Loucy (cell line): ENCODE data around the gene DALRD3.

ENCODE experiments used
- H2AFZ ChIP-seq: fragments of 200-600 bp; sonication (generic); 2 replicates; pipeline ENCODE4 v1.6.0; 2016; ENCODE audit warnings: antibody characterized with exemption, mild to moderate bottlenecking, low read length, moderate library complexity
- H3F3A ChIP-seq: fragments of 200-600 bp; 2 replicates; pipeline ENCODE4 v1.6.0; 2016; ENCODE audit warnings: antibody characterized with exemption, low read depth, mild to moderate bottlenecking
- H3K27me3 ChIP-seq: fragments of 200-600 bp; sonication (generic); 2 replicates; pipeline ENCODE4 v1.6.1; 2014; ENCODE audit warnings: low read length, mild to moderate bottlenecking; ENCODE audit not compliant: insufficient read depth, poor library complexity, severe bottlenecking
- H3K36me3 ChIP-seq: fragments of 200-600 bp; sonication (generic); 2 replicates; pipeline ENCODE4 v1.6.1; 2016; ENCODE audit warnings: low read length; ENCODE audit not compliant: insufficient read depth
- H3K4me1 ChIP-seq: fragments of 200-600 bp; sonication (generic); 2 replicates; pipeline ENCODE4 v1.5.1; 2014; ENCODE audit warnings: low read length, mild to moderate bottlenecking; ENCODE audit not compliant: insufficient read depth, poor library complexity, severe bottlenecking
- H3K4me2 ChIP-seq: fragments of 200-600 bp; sonication (generic); 2 replicates; pipeline ENCODE4 v1.6.0; 2014; ENCODE audit warnings: antibody characterized with exemption, low read length, low read depth, mild to moderate bottlenecking; ENCODE audit not compliant: poor library complexity, severe bottlenecking
- H3K4me3 ChIP-seq: fragments of 200-600 bp; sonication (generic); 2 replicates; pipeline ENCODE4 v1.5.1; 2014; ENCODE audit warnings: low read length, mild to moderate bottlenecking, mixed read lengths; ENCODE audit not compliant: poor library complexity, severe bottlenecking
- H3K79me2 ChIP-seq: fragments of 200-600 bp; sonication (generic); 2 replicates; pipeline ENCODE4 v1.6.1; 2014; ENCODE audit warnings: low read length; ENCODE audit not compliant: insufficient read depth
- H3K9ac ChIP-seq: fragments of 200-600 bp; sonication (generic); 2 replicates; pipeline ENCODE4 v1.6.0; 2014; ENCODE audit warnings: mild to moderate bottlenecking, low read depth, low read length, moderate library complexity; ENCODE audit not compliant: poor library complexity, severe bottlenecking
- H3K9me2 ChIP-seq: fragments of 200-600 bp; sonication (generic); replicated peaks from 2 replicates; pipeline ENCODE4 v1.6.1; 2016; ENCODE audit warnings: low read depth, low read length, mixed read lengths
- H3K9me3 ChIP-seq: fragments of 200-600 bp; sonication (generic); 2 replicates; pipeline ENCODE4 v1.6.1; 2014; ENCODE audit warnings: mild to moderate bottlenecking, antibody characterized with exemption, low read length, low read depth; ENCODE audit not compliant: insufficient read depth
- H4K20me1 ChIP-seq: fragments of 200-600 bp; sonication (generic); 2 replicates; pipeline ENCODE4 v1.6.0; 2014; ENCODE audit warnings: antibody characterized with exemption, low read length, mild to moderate bottlenecking; ENCODE audit not compliant: insufficient read depth, poor library complexity, severe bottlenecking
- EZH2phosphoT487 ChIP-seq: fragments of 200-600 bp; IDR thresholded peaks from 2 replicates; pipeline ENCODE4 v1.6.1; 2018; ENCODE audit warnings: antibody characterized with exemption, mild to moderate bottlenecking, moderate library complexity, borderline replicate concordance
- TF ChIP-seq, protein P1 (sequence below): fragments of 200-600 bp; sonication (generic); conservative IDR thresholded peaks from 2 replicates; pipeline ENCODE4 v1.5.1; 2014; ENCODE audit warnings: mild to moderate bottlenecking, antibody characterized with exemption, low read length

Gene DALRD3

DNA sequence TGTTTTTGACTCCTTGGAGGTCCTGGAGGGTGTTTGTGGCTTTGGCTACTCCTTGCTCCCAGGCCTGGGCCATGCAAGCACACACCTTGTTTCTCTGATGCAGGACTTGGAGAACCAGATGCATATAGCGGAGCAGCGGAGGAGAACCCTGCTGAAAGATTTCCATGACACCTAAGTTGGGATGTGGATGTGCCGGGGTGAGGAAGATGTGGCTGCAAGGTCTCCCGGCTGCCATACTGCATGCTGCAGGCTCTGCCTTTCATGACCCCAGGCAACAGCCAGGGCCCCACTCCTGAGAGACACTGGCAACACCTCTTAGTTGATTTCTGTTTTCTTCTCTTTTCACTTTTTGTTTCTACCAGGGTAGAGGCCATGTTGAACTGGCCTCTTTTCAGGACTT lies 35.3 kb downstream of the DALRD3 start:
- H3K27me3 ChIP-seq: no peaks in the 10 kb centered on the region
- H3K4me3 ChIP-seq: no peak overlapping the region
- H3K36me3 ChIP-seq: peaks cover 55% of the 10 kb centered on the region; the same call in 1 of the 2 replicates
- H3K9me2 ChIP-seq: no peaks in the 10 kb centered on the region
- H3K79me2 ChIP-seq: no peaks in the 10 kb centered on the region
- no peak overlapping the region for H3K9ac ChIP-seq
- TF ChIP-seq, protein P1, sequence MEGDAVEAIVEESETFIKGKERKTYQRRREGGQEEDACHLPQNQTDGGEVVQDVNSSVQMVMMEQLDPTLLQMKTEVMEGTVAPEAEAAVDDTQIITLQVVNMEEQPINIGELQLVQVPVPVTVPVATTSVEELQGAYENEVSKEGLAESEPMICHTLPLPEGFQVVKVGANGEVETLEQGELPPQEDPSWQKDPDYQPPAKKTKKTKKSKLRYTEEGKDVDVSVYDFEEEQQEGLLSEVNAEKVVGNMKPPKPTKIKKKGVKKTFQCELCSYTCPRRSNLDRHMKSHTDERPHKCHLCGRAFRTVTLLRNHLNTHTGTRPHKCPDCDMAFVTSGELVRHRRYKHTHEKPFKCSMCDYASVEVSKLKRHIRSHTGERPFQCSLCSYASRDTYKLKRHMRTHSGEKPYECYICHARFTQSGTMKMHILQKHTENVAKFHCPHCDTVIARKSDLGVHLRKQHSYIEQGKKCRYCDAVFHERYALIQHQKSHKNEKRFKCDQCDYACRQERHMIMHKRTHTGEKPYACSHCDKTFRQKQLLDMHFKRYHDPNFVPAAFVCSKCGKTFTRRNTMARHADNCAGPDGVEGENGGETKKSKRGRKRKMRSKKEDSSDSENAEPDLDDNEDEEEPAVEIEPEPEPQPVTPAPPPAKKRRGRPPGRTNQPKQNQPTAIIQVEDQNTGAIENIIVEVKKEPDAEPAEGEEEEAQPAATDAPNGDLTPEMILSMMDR: no peak
- TF ChIP-seq EZH2phosphoT487: no peak
- no peaks in the 10 kb centered on the region for H3K4me1 ChIP-seq
- no peaks in the 10 kb centered on the region for H3K9me3 ChIP-seq
- H4K20me1 ChIP-seq: no peaks in the 10 kb centered on the region
- no peaks in the 10 kb centered on the region for H3F3A ChIP-seq
- no peak overlapping the region for H2AFZ ChIP-seq
- no peak overlapping the region for H3K4me2 ChIP-seq

DNA sequence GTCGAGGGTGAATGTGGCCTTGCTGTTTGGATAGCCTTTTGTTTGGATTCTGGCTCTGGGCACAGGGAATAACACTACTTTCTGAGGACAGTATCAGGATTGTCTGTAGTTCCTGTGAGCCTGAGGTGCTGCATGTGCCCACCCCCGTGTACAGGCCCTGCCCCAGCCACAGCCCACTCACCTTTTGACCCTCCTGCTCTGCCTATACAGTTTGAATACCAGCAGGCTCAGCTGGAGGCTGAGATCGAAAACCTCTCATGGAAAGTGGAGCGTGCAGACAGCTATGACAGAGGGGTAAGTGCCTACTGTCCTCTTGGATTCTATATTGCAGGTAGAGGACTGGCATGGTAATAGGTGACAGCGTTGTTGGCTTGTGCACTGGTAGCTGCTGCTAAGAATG lies 35.7 kb downstream of the DALRD3 start:
- no peaks in the 10 kb centered on the region for H3K4me1 ChIP-seq
- H3F3A ChIP-seq: no peaks in the 10 kb centered on the region
- no peak overlapping the region for H3K9ac ChIP-seq
- H3K27me3 ChIP-seq: no peaks in the 10 kb centered on the region
- no peak overlapping the region for H3K4me2 ChIP-seq
- no peak overlapping the region for H2AFZ ChIP-seq
- H3K36me3 ChIP-seq: peaks cover 59% of the 10 kb centered on the region; the same call in 1 of the 2 replicates
- H3K9me2 ChIP-seq: no peaks in the 10 kb centered on the region
- TF ChIP-seq EZH2phosphoT487: no peak
- TF ChIP-seq, protein P1: no peak
- H3K9me3 ChIP-seq: no peaks in the 10 kb centered on the region
- H3K79me2 ChIP-seq: no peaks in the 10 kb centered on the region
- no peaks in the 10 kb centered on the region for H4K20me1 ChIP-seq
- H3K4me3 ChIP-seq: no peak overlapping the region

DNA sequence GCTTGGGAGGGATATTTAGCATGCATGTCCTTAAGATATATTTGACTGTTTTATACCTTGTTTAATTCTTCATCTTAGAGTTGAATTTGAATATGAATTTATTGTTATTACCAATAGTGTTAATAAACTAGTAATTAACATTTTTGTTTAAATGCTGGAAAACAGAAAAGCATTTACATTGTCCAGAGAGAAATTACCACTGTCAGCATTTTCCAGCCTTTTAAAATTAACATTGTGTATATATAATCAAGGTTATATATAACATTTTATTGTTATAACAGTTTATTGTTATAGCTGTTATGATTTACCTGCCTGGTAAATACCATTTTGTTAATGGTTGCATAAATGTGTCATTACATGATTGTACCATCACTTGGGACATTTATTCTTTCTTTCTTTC lies 36.4 kb downstream of the DALRD3 start:
- H3K9me3 ChIP-seq: no peaks in the 10 kb centered on the region
- H2AFZ ChIP-seq: no peak overlapping the region
- no peaks in the 10 kb centered on the region for H3K9me2 ChIP-seq
- TF ChIP-seq, protein P1: no peak
- no peak for TF ChIP-seq EZH2phosphoT487
- no peaks in the 10 kb centered on the region for H3F3A ChIP-seq
- no peak overlapping the region for H3K4me3 ChIP-seq
- H3K36me3 ChIP-seq: peaks cover 60% of the 10 kb centered on the region; the same call in 1 of the 2 replicates
- H3K9ac ChIP-seq: no peak overlapping the region
- H3K4me2 ChIP-seq: no peak overlapping the region
- no peaks in the 10 kb centered on the region for H4K20me1 ChIP-seq
- H3K79me2 ChIP-seq: no peaks in the 10 kb centered on the region
- H3K27me3 ChIP-seq: no peaks in the 10 kb centered on the region
- H3K4me1 ChIP-seq: no peaks in the 10 kb centered on the region
